Fibroblast of mammary gland (primary cell): Measurements from ENCODE around the gene AP2A1.

Experiments used
- DNase-seq: peaks from one replicate; pipeline ENCODE4 v3.0.0-alpha.2; 2010; ENCODE audit warnings: low read depth
- H3K4me3 ChIP-seq: 2 replicates; pipeline ENCODE4 v1.5.1; 2011; ENCODE audit warnings: low read depth, mild to moderate bottlenecking, low read length, moderate library complexity; ENCODE audit not compliant: control insufficient read depth
- CTCF ChIP-seq: conservative IDR thresholded peaks from 2 replicates; pipeline ENCODE4 v1.5.1; 2011; ENCODE audit warnings: low read depth, low read length, inconsistent platforms; ENCODE audit not compliant: control insufficient read depth, insufficient read depth

The AP2A1 gene

DNA sequence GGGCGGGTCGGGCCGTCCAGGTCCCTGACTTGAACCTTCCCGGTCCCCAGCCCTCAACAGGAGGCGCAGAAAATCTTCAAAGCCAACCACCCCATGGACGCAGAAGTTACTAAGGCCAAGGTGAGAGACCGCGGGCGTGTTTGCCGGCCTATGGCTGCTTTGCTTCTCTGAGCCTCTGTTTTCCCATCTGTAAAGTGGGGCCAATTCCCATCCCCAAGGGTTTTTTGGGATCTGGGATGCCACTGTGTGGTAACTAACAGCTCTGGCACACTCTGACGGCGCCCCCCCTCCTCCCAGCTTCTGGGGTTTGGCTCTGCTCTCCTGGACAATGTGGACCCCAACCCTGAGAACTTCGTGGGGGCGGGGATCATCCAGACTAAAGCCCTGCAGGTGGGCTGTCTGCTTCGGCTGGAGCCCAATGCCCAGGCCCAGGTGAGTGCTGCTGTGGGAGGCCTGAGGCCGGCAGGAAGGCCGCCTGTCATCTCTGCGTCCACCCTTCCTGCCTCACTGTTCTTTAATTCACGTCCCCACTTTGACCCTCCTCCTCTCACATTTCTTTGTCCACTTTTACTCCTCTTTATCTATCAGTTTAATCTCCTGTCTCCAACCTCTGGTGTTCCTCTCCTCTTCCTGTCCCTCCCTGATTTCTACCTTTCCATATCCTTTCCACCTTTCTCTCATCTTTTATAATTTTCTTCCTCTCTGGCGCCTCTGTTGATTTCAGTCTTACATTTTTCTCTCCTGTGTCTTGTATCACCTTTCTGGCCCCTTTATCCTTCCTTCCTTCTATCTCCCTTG lies 39.2 kb downstream of the AP2A1 start:
- no peak overlapping the region for H3K4me3 ChIP-seq
- no peak for DNase-seq
- TF ChIP-seq CTCF: no peak

- H3K4me3 ChIP-seq: no peak overlapping the region
- no peak for TF ChIP-seq CTCF
- no peak for DNase-seq
Observed at GRCh38 chr19:49806620-49806959, 39.8 kb downstream of the AP2A1 start.

DNA sequence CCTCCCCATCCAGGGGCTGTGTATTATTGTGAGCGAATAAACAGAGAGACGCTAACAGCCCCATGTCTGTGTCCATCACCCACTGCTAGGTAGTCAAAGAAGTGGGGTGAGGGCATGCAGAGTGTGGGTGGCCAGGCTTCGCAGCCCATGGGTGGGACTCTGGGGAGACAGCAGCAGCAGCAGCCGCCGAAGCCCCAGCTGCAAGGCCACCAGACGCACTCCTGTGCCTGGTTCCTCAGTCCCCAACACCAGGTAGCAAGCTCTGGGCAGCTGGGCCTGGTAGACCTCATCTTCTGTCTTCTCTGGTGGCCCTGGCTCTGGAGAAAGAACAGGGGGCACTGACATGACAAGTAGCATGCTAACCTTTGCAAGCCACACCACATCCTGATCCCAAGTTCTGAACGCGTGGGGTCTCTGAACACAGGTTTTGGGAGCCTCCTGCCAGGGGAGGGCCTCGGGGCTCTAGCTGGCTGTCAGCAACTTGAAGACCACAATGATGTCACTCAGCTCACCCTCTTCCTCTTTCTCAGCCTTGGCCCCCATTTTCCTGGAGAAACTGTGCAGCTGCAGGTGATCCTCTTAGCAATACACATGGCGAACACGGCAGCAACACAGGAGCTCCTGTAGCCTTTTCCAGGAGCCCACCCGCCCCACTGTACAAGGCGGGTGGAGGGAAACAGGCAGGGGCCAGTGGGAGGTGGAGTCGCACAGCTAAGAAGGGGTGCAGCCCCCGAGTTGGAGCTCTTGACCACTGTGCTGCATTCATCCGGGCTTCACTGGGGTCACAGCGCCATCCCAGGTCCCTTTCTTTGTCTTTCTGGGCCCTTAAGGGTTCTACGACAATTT lies 40.5 kb downstream of the AP2A1 start:
- H3K4me3 ChIP-seq: no peak overlapping the region
- DNase-seq: no peak
- TF ChIP-seq CTCF: no peak

GRCh38 chr19:49807904-49808675 lies 41.3 kb downstream of the AP2A1 start:
- no peak for TF ChIP-seq CTCF
- no peak for DNase-seq
- no peak overlapping the region for H3K4me3 ChIP-seq

- DNase-seq: peak; percentile 71
- no peak for TF ChIP-seq CTCF
- H3K4me3 ChIP-seq: peak overlapping the region; percentile 56
Observed at GRCh38 chr19:49808711-49809159, 41.9 kb downstream of the AP2A1 start.

DNA sequence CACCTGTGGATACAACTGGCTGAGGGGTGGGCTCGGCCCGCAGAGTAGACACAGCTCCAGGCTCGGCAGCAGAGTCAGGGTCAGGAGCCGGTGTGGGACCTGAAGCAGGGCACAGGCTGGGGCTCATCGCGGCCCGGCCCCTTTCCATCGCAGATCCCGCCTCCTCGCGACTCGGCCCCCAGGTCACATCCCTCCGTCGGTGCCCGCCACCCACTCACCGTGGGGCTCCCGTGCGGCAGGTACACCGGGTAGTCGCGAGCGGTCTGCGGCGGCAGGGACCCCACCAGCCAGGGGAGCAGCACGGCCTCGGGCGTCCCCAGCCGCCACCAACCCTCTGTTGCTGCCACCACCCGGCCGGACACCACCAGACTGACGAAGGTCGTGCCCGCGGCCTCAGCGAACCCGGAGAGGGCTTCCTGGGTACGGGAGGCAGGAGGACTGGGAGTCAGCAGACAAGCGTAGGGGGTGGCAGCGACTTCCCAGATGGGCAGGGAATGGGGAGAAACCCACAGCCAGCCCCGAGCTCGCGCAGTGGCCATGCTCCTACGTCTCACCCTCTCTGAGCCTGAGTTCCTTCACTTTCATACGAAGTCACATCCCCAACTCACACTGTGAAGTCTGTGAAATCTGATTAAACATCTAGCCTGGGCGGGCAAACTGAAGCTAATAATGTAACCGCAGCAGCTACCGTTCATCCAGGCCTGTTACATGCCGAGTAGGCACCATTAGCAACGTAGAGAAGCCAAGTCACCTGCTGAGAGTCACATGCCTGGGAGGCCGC lies 42.5 kb downstream of the AP2A1 start:
- DNase-seq: no peak
- TF ChIP-seq CTCF: no peak
- H3K4me3 ChIP-seq: peak overlapping the region; percentile 56
